ENCODE data around the gene TTLL11. TPM values are rescaled to one million over a fixed set of nuclear protein-coding genes. Genes with fewer than 3 reads are reported as not detected.

Gene TTLL11
- polyA plus RNA-seq, 1 of the 3 experiments (the other 2 are of a cell fraction): 6.8 TPM

- WGBS (ENCODE audit: low lambda C conversion rate): 78% methylated on average over 14 of the region's 14 CpGs
- no peaks in the 10 kb centered on the region for H3K9me2 ChIP-seq
- H3K36me3 ChIP-seq (replicated peaks in 1 of 2; ENCODE audit: control insufficient read depth in 1 of 2, insufficient read depth in 2 of 2, low read length in 1 of 2): no peaks in the 10 kb centered on the region
- H2AFZ ChIP-seq (ENCODE audit: low read depth): no peak overlapping the region
- no peak for DNase-seq
- no peak overlapping the region for H3K4me2 ChIP-seq
- H3K9ac ChIP-seq: no peak overlapping the region
- ChIA-PET CTCF (no interaction called here), POLR2A (no interaction called here)
- no peaks in the 10 kb centered on the region for H4K20me1 ChIP-seq (ENCODE audit: insufficient read depth)
- TF ChIP-seq ELF1 (IDR thresholded peaks at IDR 0.05) (no peak), MAX (IDR thresholded peaks at IDR 0.05; ENCODE audit: low read depth) (no peak), YY1 (IDR thresholded peaks at IDR 0.05; ENCODE audit: low read depth) (no peak), TAF1 (IDR thresholded peaks at IDR 0.05; ENCODE audit: borderline replicate concordance, low read depth, low read length) (no peak), TEAD4 (IDR thresholded peaks at IDR 0.05; ENCODE audit: borderline replicate concordance, insufficient read depth) (no peak), USF2 (IDR thresholded peaks at IDR 0.05; ENCODE audit: borderline replicate concordance, low read depth, low read length) (no peak), GABPA (IDR thresholded peaks at IDR 0.05; ENCODE audit: low read depth) (no peak), NFIC (IDR thresholded peaks at IDR 0.05; ENCODE audit: borderline replicate concordance) (no peak), FOSL2 (IDR thresholded peaks at IDR 0.05; ENCODE audit: borderline replicate concordance, low read depth) (no peak), SIN3A (IDR thresholded peaks at IDR 0.05; ENCODE audit: borderline replicate concordance, low read depth, low read length) (no peak), CTCF (IDR thresholded peaks at IDR 0.05) (no peak)
- TF ChIP-seq, protein P1, sequence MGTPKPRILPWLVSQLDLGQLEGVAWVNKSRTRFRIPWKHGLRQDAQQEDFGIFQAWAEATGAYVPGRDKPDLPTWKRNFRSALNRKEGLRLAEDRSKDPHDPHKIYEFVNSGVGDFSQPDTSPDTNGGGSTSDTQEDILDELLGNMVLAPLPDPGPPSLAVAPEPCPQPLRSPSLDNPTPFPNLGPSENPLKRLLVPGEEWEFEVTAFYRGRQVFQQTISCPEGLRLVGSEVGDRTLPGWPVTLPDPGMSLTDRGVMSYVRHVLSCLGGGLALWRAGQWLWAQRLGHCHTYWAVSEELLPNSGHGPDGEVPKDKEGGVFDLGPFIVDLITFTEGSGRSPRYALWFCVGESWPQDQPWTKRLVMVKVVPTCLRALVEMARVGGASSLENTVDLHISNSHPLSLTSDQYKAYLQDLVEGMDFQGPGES (IDR thresholded peaks at IDR 0.05; ENCODE audit: low read depth, low read length): no peak
- no peaks in the 10 kb centered on the region for H3K27me3 ChIP-seq (ENCODE audit: insufficient read depth)
- peaks cover 10% of the 10 kb centered on the region for H3F3A ChIP-seq (replicated peaks; ENCODE audit: insufficient read depth)
- H3K79me2 ChIP-seq (ENCODE audit: insufficient read depth): no peaks in the 10 kb centered on the region
- no peak overlapping the region for H3K4me3 ChIP-seq (ENCODE audit: low read depth in 2 of 2, low read length in 1 of 2)
- no peaks in the 10 kb centered on the region for H3K4me1 ChIP-seq (ENCODE audit: control insufficient read depth in 1 of 2, insufficient read depth in 2 of 2, low read depth in 1 of 2, low read length in 1 of 2)
- no peak overlapping the region for H3K27ac ChIP-seq (ENCODE audit: low read depth in 2 of 2, low read length in 1 of 2)
- no peaks in the 10 kb centered on the region for H3K9me3 ChIP-seq
Measured at GRCh38 chr9:121790841-121791240, 302.3 kb downstream of the TTLL11 start.

- Histone ChIP-seq H3K27me3 (ENCODE audit: insufficient read depth) (no peaks in the 10 kb centered on the region), H2AFZ (ENCODE audit: low read depth) (no peak overlapping the region), H3F3A (replicated peaks; ENCODE audit: insufficient read depth) (peaks cover 10% of the 10 kb centered on the region), H3K4me2 (no peak overlapping the region), H3K4me3 (ENCODE audit: low read depth in 2 of 2, low read length in 1 of 2) (no peak overlapping the region), H3K9me2 (no peaks in the 10 kb centered on the region), H4K20me1 (ENCODE audit: insufficient read depth) (no peaks in the 10 kb centered on the region), H3K27ac (ENCODE audit: low read depth in 2 of 2, low read length in 1 of 2) (no peak overlapping the region), H3K9me3 (no peaks in the 10 kb centered on the region), H3K9ac (no peak overlapping the region), H3K79me2 (ENCODE audit: insufficient read depth) (no peaks in the 10 kb centered on the region), H3K36me3 (replicated peaks in 1 of 2; ENCODE audit: control insufficient read depth in 1 of 2, insufficient read depth in 2 of 2, low read length in 1 of 2) (peaks cover 0 to 8% of the 10 kb centered on the region in 2 experiments), H3K4me1 (ENCODE audit: control insufficient read depth in 1 of 2, insufficient read depth in 2 of 2, low read depth in 1 of 2, low read length in 1 of 2) (peaks cover 0 to 4% of the 10 kb centered on the region in 2 experiments; a peak in 1 of 4 replicates)
- CTCF ChIA-PET: interaction anchor here (0.9 to 1.7 kb wide), 3 partner anchors 16 to 93 kb away, joined by 3 to 4 read pairs (median 3); no protein-coding TSS in a partner anchor
- DNase-seq: no peak
- POLR2A ChIA-PET: no interaction called here
- 92% methylated on average over 15 of the region's 15 CpGs for WGBS (ENCODE audit: low lambda C conversion rate)
- TF ChIP-seq MAX (IDR thresholded peaks at IDR 0.05; ENCODE audit: low read depth) (no peak), RXRA (IDR thresholded peaks at IDR 0.05; ENCODE audit: borderline replicate concordance, low read depth) (no peak), USF2 (IDR thresholded peaks at IDR 0.05; ENCODE audit: borderline replicate concordance, low read depth, low read length) (no peak), FOSL2 (IDR thresholded peaks at IDR 0.05; ENCODE audit: borderline replicate concordance, low read depth) (no peak), MXI1 (IDR thresholded peaks at IDR 0.05; ENCODE audit: low read depth, low read length) (no peak), NRF1 (IDR thresholded peaks at IDR 0.05; ENCODE audit: low read depth, low read length) (no peak), YY1 (IDR thresholded peaks at IDR 0.05; ENCODE audit: low read depth) (no peak), EZH2phosphoT487 (IDR thresholded peaks at IDR 0.05; ENCODE audit: borderline replicate concordance, low read depth) (no peak), RFX5 (IDR thresholded peaks at IDR 0.05; ENCODE audit: low read length) (no peak), CHD2 (IDR thresholded peaks at IDR 0.05; ENCODE audit: low read length, partially characterized antibody) (no peak)
- TF ChIP-seq, protein P2, sequence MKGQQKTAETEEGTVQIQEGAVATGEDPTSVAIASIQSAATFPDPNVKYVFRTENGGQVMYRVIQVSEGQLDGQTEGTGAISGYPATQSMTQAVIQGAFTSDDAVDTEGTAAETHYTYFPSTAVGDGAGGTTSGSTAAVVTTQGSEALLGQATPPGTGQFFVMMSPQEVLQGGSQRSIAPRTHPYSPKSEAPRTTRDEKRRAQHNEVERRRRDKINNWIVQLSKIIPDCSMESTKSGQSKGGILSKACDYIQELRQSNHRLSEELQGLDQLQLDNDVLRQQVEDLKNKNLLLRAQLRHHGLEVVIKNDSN (IDR thresholded peaks at IDR 0.05; ENCODE audit: borderline replicate concordance, low read depth): no peak
Measured at GRCh38 chr9:121788686-121789366, 304.3 kb downstream of the TTLL11 start.

Measured in SK-N-SH (cell line).